H1 (cell line): ENCODE results near the gene SPTBN4. TPM values are rescaled to one million over a fixed set of nuclear protein-coding genes. Genes with fewer than 3 reads are reported as not detected.
A peak's percentile ranks its signal among the peaks of the same experiment; 100 is the strongest.

Source experiments
- ATF2 ChIP-seq: IDR thresholded peaks from 2 replicates; pipeline ENCODE4 v1.6.1; 2012; ENCODE audit warnings: low read length, inconsistent platforms
- CHD7 ChIP-seq: fragments of 300-600 bp; sonication (generic); IDR thresholded peaks from 2 replicates; pipeline ENCODE4 v1.7.1; 2012; ENCODE audit warnings: low read length, moderate library complexity, mild to moderate bottlenecking, inconsistent platforms; ENCODE audit not compliant: insufficient replicate concordance
- MAFK ChIP-seq: IDR thresholded peaks from 2 replicates; pipeline ENCODE4 v1.6.1; 2012; ENCODE audit warnings: low read depth, mild to moderate bottlenecking, improper control_type of control experiment, low read length
- RFX5 ChIP-seq: IDR thresholded peaks from 2 replicates; pipeline ENCODE4 v1.6.1; 2011; ENCODE audit warnings: low read depth, low read length, improper control_type of control experiment, borderline replicate concordance
- SAP30 ChIP-seq: fragments of 300-600 bp; sonication (generic); IDR thresholded peaks from 2 replicates; pipeline ENCODE4 v1.7.1; 2012; ENCODE audit warnings: low read length, moderate library complexity, mild to moderate bottlenecking, inconsistent platforms; ENCODE audit not compliant: insufficient read depth, insufficient replicate concordance
- SP4 ChIP-seq: IDR thresholded peaks from 2 replicates; pipeline ENCODE4 v1.6.1; 2012; ENCODE audit warnings: low read length, inconsistent platforms
- SRF ChIP-seq: IDR thresholded peaks from 2 replicates; pipeline ENCODE4 v1.6.1; 2011; ENCODE audit warnings: mild to moderate bottlenecking, low read depth, low read length, moderate library complexity
- TEAD4 ChIP-seq: IDR thresholded peaks from 2 replicates; pipeline ENCODE4 v1.6.1; 2012; ENCODE audit warnings: low read depth, low read length, inconsistent platforms, mixed read lengths
- polyA plus RNA-seq, 7 experiments: library from polyadenylated mRNA; depleted of rRNA in 3 of 7; stranded (reverse) in 5 of 7; unstranded in 2 of 7; fragments of >200 nt in 5 of 7; fragments of 200-250 nt in 2 of 7; gene quantifications; 1 replicate in 5 of 7; 2 replicates in 1 of 7; 4 replicates in 1 of 7; pipeline versions ENCODE4 v1.2.1 to v1.2.3, GENCODE V29; 2011 to 2013; ENCODE audit warnings: missing spikeins in 2 of 7, mixed read lengths in 2 of 7
- total RNA-seq: library from RNA; stranded (reverse); fragmentation: NEBNext Ultra II Directional; extraction: Animal tissue kit (Norgen Biotek cat#: 25700); gene quantifications from 2 replicates; pipeline ENCODE4 v1.2.1, GENCODE V29; 2021

The SPTBN4 gene
- total and polyA plus RNA-seq, 2 of the 8 experiments (the other 6 are each of a cell fraction or from before 2014, with no cell fraction given): 1.9 to 3.0 TPM

DNA sequence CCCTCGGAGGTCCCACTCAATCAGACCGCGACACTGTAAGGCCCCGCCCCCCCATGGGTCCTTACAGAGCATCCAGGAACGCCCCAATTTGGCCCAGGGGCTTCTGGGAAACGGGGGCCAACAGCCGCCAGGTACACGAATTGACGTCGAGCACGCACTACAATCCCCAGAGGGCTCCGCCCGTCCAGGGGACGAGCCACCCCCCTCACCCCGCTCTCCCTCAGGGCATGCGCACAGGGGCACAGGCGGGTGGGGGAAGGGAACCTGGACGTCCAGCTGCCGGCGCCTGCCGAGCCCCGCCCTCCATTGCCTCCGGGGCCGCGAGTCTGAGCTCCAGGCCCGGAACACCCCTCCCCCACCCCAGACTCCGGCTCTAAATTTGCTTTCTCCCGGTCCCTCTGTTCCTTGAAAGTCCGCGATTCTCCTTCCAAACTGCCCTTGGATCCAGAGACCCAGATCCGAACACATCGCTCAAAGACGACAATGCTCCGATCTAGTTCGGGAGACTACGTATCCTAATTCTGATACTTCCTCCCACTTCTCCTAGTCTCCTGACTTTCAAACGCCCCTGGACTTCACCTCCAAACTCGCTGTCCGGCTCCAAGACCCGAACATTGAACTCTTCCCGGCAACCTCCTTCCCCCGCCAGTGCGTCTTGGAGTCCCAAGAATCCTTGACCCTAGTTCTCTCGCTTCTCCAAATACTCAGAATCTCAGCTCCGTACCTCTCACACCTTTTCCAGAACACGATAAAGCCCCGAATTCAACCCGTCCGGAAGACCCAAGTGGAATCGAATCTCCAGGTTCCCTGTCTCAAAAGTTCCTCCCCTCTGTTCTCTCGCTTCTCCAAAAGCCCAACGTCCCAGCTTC is 23.4 kb upstream of the SPTBN4 start (continued):
- TF ChIP-seq CHD7: no peak
- peak; percentile 92 for TF ChIP-seq SP4
- TF ChIP-seq ATF2: no peak; the same call in 1 of the 2 replicates
- TF ChIP-seq MAFK: no peak
- 0 out of 2 replicates have a peak, but pooled peaks have one; percentile 16 for TF ChIP-seq TEAD4
- no peak for TF ChIP-seq RFX5
- TF ChIP-seq SRF: peak; percentile 49; the same call in 1 of the 2 replicates
- TF ChIP-seq SAP30: peak; percentile 23
